ENCODE measurements around the gene PRKAG2. TPM values are rescaled to one million over a fixed set of nuclear protein-coding genes. Genes with fewer than 3 reads are reported as not detected.
A peak's percentile ranks its signal among the peaks of the same experiment; 100 is the strongest.

PRKAG2 gene
- total RNA-seq, 1 donor from 2014 or later = 35.4 TPM

GRCh38 chr7:151790830-151791620 is 85.9 kb downstream of the PRKAG2 start:
- intact Hi-C loops (cut with DNase I) = loop anchor here (10.0 kb wide), 1 partner anchor 144 kb away; no protein-coding TSS in a partner anchor
- Histone ChIP-seq H3K4me1 (peaks cover 42% of the 10 kb centered on the region), H3K27ac (no peak overlapping the region), H3K9me3 (no peaks in the 10 kb centered on the region), H3K4me3 (no peak overlapping the region), H3K36me3 (no peaks in the 10 kb centered on the region), H3K27me3 (ENCODE audit: low read depth) (no peaks in the 10 kb centered on the region)
- TF ChIP-seq, protein P1, sequence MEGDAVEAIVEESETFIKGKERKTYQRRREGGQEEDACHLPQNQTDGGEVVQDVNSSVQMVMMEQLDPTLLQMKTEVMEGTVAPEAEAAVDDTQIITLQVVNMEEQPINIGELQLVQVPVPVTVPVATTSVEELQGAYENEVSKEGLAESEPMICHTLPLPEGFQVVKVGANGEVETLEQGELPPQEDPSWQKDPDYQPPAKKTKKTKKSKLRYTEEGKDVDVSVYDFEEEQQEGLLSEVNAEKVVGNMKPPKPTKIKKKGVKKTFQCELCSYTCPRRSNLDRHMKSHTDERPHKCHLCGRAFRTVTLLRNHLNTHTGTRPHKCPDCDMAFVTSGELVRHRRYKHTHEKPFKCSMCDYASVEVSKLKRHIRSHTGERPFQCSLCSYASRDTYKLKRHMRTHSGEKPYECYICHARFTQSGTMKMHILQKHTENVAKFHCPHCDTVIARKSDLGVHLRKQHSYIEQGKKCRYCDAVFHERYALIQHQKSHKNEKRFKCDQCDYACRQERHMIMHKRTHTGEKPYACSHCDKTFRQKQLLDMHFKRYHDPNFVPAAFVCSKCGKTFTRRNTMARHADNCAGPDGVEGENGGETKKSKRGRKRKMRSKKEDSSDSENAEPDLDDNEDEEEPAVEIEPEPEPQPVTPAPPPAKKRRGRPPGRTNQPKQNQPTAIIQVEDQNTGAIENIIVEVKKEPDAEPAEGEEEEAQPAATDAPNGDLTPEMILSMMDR (IDR thresholded peaks at IDR 0.05) = no peak
- ATAC-seq = no peak
- peak; percentile 43 for DNase-seq

GRCh38 chr7:151790095-151790829 is 86.7 kb downstream of the PRKAG2 start:
- no peaks in the 10 kb centered on the region for H3K9me3 ChIP-seq
- no peaks in the 10 kb centered on the region for H3K27me3 ChIP-seq (ENCODE audit: low read depth)
- DNase-seq (peak; percentile 33), ATAC-seq (no peak)
- intact Hi-C loops (cut with DNase I) = loop anchor here (10.0 kb wide), 1 partner anchor 145 kb away; no protein-coding TSS in a partner anchor
- TF ChIP-seq, protein P1 (IDR thresholded peaks at IDR 0.05) = no peak
- H3K4me1 ChIP-seq = peaks cover 34% of the 10 kb centered on the region
- H3K27ac ChIP-seq = no peak overlapping the region
- H3K36me3 ChIP-seq = no peaks in the 10 kb centered on the region
- H3K4me3 ChIP-seq = no peak overlapping the region

- intact Hi-C loops (cut with DNase I) = no loop called here
- H3K4me3 ChIP-seq = no peak overlapping the region
- no peak for ATAC-seq
Observed at GRCh38 chr7:151789380-151789947, 87.5 kb downstream of the PRKAG2 start.

GRCh38 chr7:151787348-151787747 is 89.6 kb downstream of the PRKAG2 start:
- intact Hi-C loops (cut with DNase I) = no loop called here
- ATAC-seq (no peak), DNase-seq (no peak)
- Histone ChIP-seq H3K36me3 (no peaks in the 10 kb centered on the region), H3K4me1 (peaks cover 16% of the 10 kb centered on the region), H3K27me3 (ENCODE audit: low read depth) (no peaks in the 10 kb centered on the region), H3K4me3 (no peak overlapping the region), H3K9me3 (no peaks in the 10 kb centered on the region), H3K27ac (no peak overlapping the region)
- TF ChIP-seq, protein P1 (IDR thresholded peaks at IDR 0.05) = no peak

More at GRCh38 chr7:151789380-151789947, 87.5 kb downstream of the PRKAG2 start:
- no peaks in the 10 kb centered on the region for H3K9me3 ChIP-seq
- H3K27me3 ChIP-seq (ENCODE audit: low read depth) = no peaks in the 10 kb centered on the region
- peaks cover 26% of the 10 kb centered on the region for H3K4me1 ChIP-seq
- TF ChIP-seq, protein P1 (IDR thresholded peaks at IDR 0.05) = no peak
- H3K36me3 ChIP-seq = no peaks in the 10 kb centered on the region
- DNase-seq = no peak
- no peak overlapping the region for H3K27ac ChIP-seq

GRCh38 chr7:151786936-151787335 is 90.0 kb downstream of the PRKAG2 start:
- Histone ChIP-seq H3K27me3 (ENCODE audit: low read depth) (no peaks in the 10 kb centered on the region), H3K9me3 (no peaks in the 10 kb centered on the region), H3K4me3 (no peak overlapping the region), H3K27ac (no peak overlapping the region), H3K36me3 (no peaks in the 10 kb centered on the region), H3K4me1 (peaks cover 12% of the 10 kb centered on the region)
- TF ChIP-seq, protein P1 (IDR thresholded peaks at IDR 0.05) = no peak
- ATAC-seq = no peak
- no peak for DNase-seq
- intact Hi-C loops (cut with DNase I) = no loop called here

Measured in lower lobe of right lung (tissue), 2 donors.